HG02588 (cell line): ENCODE measurements around the gene CACNA1G.

Source experiments
- ATAC-seq: cut with Tn5 transposase; IDR thresholded peaks from one replicate; pipeline ENCODE4 v1.9.1; 2021; ENCODE audit warnings: mild to moderate bottlenecking, moderate library complexity; ENCODE audit not compliant: unreplicated experiment

The CACNA1G gene

GRCh38 chr17:50560185-50560824 lies at the start of gene CACNA1G:
CACNA1G (plus strand) TSS chr17:50560715; CDS start chr17:50561460, 745 bp downstream.
- peak; percentile 86 for ATAC-seq

GRCh38 chr17:50511058-50511457 lies 49.5 kb upstream of the CACNA1G start:
- ATAC-seq: peak; percentile 71

- no peak for ATAC-seq
Measured at GRCh38 chr17:50513495-50513894, 47.0 kb upstream of the CACNA1G start.

- ATAC-seq: no peak
Measured at GRCh38 chr17:50514388-50514787, 46.1 kb upstream of the CACNA1G start.

- ATAC-seq: no peak
Measured at GRCh38 chr17:50514936-50515702, 45.4 kb upstream of the CACNA1G start.

- ATAC-seq: no peak
Measured at GRCh38 chr17:50517011-50517410, 43.5 kb upstream of the CACNA1G start.

- ATAC-seq: no peak
Measured at GRCh38 chr17:50517504-50518383, 42.8 kb upstream of the CACNA1G start.

- no peak for ATAC-seq
Measured at GRCh38 chr17:50518384-50519023, 42.0 kb upstream of the CACNA1G start.

GRCh38 chr17:50519141-50519834 lies 41.2 kb upstream of the CACNA1G start:
- no peak for ATAC-seq

- no peak for ATAC-seq
Measured at GRCh38 chr17:50520483-50520882, 40.0 kb upstream of the CACNA1G start.

- ATAC-seq: no peak
Measured at GRCh38 chr17:50521514-50521913, 39.0 kb upstream of the CACNA1G start.

- no peak for ATAC-seq
Measured at GRCh38 chr17:50522766-50523165, 37.7 kb upstream of the CACNA1G start.

GRCh38 chr17:50523208-50523607 lies 37.3 kb upstream of the CACNA1G start:
- no peak for ATAC-seq

- no peak for ATAC-seq
Measured at GRCh38 chr17:50524838-50525237, 35.7 kb upstream of the CACNA1G start.

- no peak for ATAC-seq
Measured at GRCh38 chr17:50527155-50527762, 33.3 kb upstream of the CACNA1G start.

GRCh38 chr17:50527949-50528474 lies 32.5 kb upstream of the CACNA1G start:
- ATAC-seq: no peak

GRCh38 chr17:50529849-50530248 lies 30.7 kb upstream of the CACNA1G start:
- ATAC-seq: no peak

GRCh38 chr17:50531428-50532025 lies 29.0 kb upstream of the CACNA1G start:
- ATAC-seq: no peak

- ATAC-seq: no peak
Measured at GRCh38 chr17:50532452-50533024, 28.0 kb upstream of the CACNA1G start, which contains the start of gene EPN3. EPN3 (plus strand) TSS chr17:50532735; CDS start chr17:50536557, 3,822 bp downstream.
